Activated CD4-positive, alpha-beta memory T cell treated with anti-CD3 and anti-CD28 coated beads for 36 hours (primary cell): ENCODE results near the gene BRD3OS. TPM values are rescaled to one million over a fixed set of nuclear protein-coding genes. Genes with fewer than 3 reads are reported as not detected.

Experiments used
- CTCF ChIA-PET: fragments of 350-600 bp; sonication (Branson Sonifier 250); formaldehyde crosslinking; loops from one replicate; lab custom pipeline; 2021; ENCODE audit warnings: antibody characterized with exemption, inconsistent platforms; lab: Charles Lee
- POLR2A ChIA-PET: fragments of 350-600 bp; sonication (Branson Sonifier 250); formaldehyde crosslinking; loops from one replicate; lab custom pipeline; 2021; ENCODE audit warnings: antibody characterized with exemption; lab: Charles Lee
- DNase-seq: peaks from one replicate; pipeline ENCODE4 v3.0.0-alpha.2; 2020
- H3K27ac Mint-ChIP-seq: one replicate; pipeline ENCODE4 v1.8.0; 2021; ENCODE audit warnings: mixed read lengths
- H3K27me3 Mint-ChIP-seq: one replicate; pipeline ENCODE4 v1.8.0; 2021; ENCODE audit warnings: mixed read lengths
- H3K36me3 Mint-ChIP-seq: one replicate; pipeline ENCODE4 v1.8.0; 2021; ENCODE audit warnings: mixed read lengths
- H3K4me1 Mint-ChIP-seq: one replicate; pipeline ENCODE4 v1.8.0; 2021; ENCODE audit warnings: low read depth, mixed read lengths
- H3K4me3 Mint-ChIP-seq: one replicate; pipeline ENCODE4 v1.8.0; 2021; ENCODE audit warnings: mild to moderate bottlenecking, mixed read lengths
- H3K9me3 Mint-ChIP-seq: one replicate; pipeline ENCODE4 v1.8.0; 2021; ENCODE audit warnings: mixed read lengths
- intact Hi-C: fragments of 100-400 bp; cut with micrococcal nuclease; formaldehyde crosslinking; loops from one replicate; pipeline ENCODE4 v1.15.1; 2023
- total RNA-seq, 2 experiments: library from RNA; stranded (reverse); gene quantifications; one replicate each; pipeline ENCODE4 v1.2.3, GENCODE V29; 2021

The BRD3OS gene
- total RNA-seq, 2 experiments from 2014 or later = 12.6 to 13.2 TPM

DNA sequence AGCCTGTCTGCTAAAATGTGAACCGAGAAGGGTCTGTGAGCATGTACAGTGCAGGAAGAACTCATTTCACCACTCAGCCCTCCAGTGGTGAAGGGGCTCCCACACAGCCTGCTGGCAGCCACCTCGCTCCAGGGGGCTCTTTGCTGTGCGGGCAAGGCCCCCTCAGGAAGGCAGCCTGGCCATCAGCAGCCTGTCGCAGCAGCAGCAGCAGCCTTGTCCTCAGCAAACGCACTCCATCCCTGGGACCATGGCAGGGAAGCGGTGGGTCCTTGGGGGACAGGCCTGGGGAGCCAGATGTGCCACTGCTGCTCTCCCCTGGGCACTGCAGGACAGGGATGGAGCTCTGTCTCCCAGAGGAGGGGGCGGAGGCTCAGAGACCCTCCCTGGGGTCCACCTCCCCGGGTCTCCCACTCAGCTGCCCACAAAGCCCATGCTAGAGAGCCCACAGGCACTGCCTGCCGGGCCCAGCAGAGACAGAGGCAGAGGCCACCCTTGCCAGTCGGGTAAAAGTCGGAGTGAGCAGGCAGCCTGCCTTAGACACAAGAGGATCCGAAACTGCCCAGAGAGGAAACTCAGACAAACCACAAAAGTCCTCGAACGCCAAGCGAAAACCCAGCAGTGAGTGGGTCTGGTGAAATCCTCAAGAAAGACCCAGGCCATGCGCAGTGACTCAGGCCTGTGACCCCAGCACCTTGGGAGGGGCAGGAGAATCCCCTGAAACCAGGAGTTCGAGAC, 34.5 kb downstream of the BRD3OS start:
- H3K36me3 Mint-ChIP-seq = no peaks in the 10 kb centered on the region
- intact Hi-C loops = loop anchor here (10.0 kb wide), 2 partner anchors 335 to 915 kb away; no protein-coding TSS in a partner anchor
- peaks cover 50% of the 10 kb centered on the region for H3K4me1 Mint-ChIP-seq
- no peaks in the 10 kb centered on the region for H3K9me3 Mint-ChIP-seq
- no peak overlapping the region for H3K4me3 Mint-ChIP-seq
- H3K27ac Mint-ChIP-seq = no peak overlapping the region
- ChIA-PET POLR2A (no interaction called here), CTCF (no interaction called here)
- peak; percentile 21 for DNase-seq
- no peaks in the 10 kb centered on the region for H3K27me3 Mint-ChIP-seq

DNA sequence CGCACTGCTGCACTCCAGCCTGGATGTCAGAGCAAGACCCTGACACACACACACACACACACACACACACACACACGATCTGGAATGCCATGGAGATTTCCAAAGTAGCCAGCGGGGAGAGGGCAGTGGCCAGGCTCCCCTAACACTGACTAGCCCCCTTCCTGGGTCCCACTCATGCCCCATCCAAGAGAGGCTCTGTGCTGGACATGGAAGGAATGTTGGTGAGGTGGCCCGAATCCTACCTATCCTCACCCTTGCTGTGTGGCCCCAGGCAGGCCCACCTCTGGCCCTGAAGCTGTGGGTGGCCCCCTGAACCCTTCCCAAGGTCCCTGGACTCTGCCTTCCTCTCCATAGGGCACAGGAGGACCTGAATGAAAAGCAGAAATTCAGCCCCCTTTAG, 35.3 kb downstream of the BRD3OS start:
- no peak overlapping the region for H3K27ac Mint-ChIP-seq
- intact Hi-C loops = loop anchor here (10.0 kb wide), 2 partner anchors 334 to 916 kb away; no protein-coding TSS in a partner anchor
- H3K4me3 Mint-ChIP-seq = no peak overlapping the region
- POLR2A ChIA-PET = no interaction called here
- no peak for DNase-seq
- CTCF ChIA-PET = no interaction called here
- H3K36me3 Mint-ChIP-seq = no peaks in the 10 kb centered on the region
- no peaks in the 10 kb centered on the region for H3K9me3 Mint-ChIP-seq
- H3K4me1 Mint-ChIP-seq = peaks cover 53% of the 10 kb centered on the region
- no peaks in the 10 kb centered on the region for H3K27me3 Mint-ChIP-seq

DNA sequence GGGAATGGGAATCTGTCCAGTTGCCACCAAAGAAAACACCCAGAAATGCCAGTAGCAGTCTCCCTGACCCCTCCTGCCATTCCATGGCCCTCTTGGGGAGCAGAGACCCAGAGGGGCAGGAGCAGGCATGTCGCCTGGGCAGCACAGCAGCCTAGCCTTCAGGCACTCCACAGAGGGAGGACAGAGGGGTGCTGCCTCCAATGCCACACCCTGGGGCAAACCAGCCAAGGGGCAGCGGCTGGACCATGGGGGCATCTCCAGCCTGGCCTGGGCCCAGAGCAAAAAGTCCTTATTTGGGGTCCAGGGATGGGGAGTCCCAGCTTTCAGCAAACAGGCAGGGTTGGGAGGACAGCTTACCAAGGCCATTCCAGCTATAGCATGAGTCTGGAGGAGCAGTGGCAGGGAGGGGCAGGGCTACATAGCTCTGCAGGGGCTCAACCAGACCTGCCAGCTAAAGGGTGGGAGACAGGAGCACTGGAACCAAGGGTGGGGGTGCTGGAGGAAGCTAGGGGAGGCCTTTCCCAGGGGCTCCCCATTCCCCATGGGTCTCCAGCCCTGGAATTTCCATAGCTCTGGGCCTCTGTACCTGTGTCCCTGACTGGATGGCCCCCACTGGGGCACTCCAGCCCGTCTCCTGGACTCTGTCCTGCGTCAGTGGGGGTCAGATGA, 35.9 kb downstream of the BRD3OS start:
- H3K27me3 Mint-ChIP-seq = no peaks in the 10 kb centered on the region
- DNase-seq = no peak
- intact Hi-C loops = loop anchor here (10.0 kb wide), 2 partner anchors 334 to 916 kb away; no protein-coding TSS in a partner anchor
- H3K27ac Mint-ChIP-seq = no peak overlapping the region
- peaks cover 57% of the 10 kb centered on the region for H3K4me1 Mint-ChIP-seq
- no peak overlapping the region for H3K4me3 Mint-ChIP-seq
- H3K9me3 Mint-ChIP-seq = no peaks in the 10 kb centered on the region
- ChIA-PET CTCF (no interaction called here), POLR2A (interaction anchor here (0.6 kb wide), 1 partner anchor 33 kb away, joined by 3 read pairs; no protein-coding TSS in a partner anchor)
- H3K36me3 Mint-ChIP-seq = no peaks in the 10 kb centered on the region

DNA sequence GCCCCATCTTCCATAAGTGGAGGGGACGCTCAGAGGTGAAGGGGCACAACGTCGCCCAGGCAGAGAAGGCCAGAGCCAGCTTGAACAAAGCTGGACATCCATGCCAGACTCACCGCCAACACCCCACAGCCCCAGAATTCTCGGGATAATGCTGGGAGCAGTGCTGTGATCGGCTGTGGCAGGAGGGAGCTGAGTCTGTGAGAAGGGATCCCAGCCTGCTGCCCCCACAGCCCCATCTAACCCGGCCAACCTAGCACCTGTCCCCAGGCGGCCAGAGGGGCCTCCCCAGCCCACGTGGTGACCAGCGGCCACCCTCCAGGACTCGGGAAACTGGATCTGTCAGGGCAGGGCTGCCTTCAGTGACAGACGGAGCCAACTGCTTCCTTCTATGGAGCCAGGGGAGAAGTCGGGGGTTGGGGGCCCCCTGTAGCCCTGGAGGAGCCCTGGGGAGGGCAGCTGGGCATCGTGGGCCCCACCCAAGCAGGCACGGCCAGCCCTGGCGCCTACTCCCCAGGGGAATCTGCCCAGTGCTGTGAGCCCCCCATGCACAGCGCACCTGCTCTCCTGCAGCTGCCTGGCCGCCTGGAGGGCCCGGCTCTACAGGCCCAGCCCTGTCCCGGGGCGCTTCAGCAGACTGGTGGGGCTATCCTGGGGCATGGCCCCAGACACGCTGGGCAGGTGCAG, 36.5 kb downstream of the BRD3OS start:
- Mint-ChIP-seq H3K4me3 (no peak overlapping the region), H3K4me1 (peaks cover 57% of the 10 kb centered on the region), H3K27me3 (no peaks in the 10 kb centered on the region), H3K9me3 (no peaks in the 10 kb centered on the region), H3K27ac (no peak overlapping the region), H3K36me3 (no peaks in the 10 kb centered on the region)
- DNase-seq = no peak
- CTCF ChIA-PET = no interaction called here
- POLR2A ChIA-PET = no interaction called here
- intact Hi-C loops = loop anchor here (10.0 kb wide), 2 partner anchors 333 to 917 kb away; no protein-coding TSS in a partner anchor

- Mint-ChIP-seq H3K36me3 (no peaks in the 10 kb centered on the region), H3K27ac (no peak overlapping the region), H3K4me1 (peaks cover 52% of the 10 kb centered on the region), H3K27me3 (no peaks in the 10 kb centered on the region), H3K9me3 (no peaks in the 10 kb centered on the region), H3K4me3 (no peak overlapping the region)
- POLR2A ChIA-PET = no interaction called here
- no peak for DNase-seq
- CTCF ChIA-PET = no interaction called here
- intact Hi-C loops = loop anchor here (10.0 kb wide), 2 partner anchors 332 to 918 kb away; no protein-coding TSS in a partner anchor
Observed at GRCh38 chr9:134062461-134063087, 37.3 kb downstream of the BRD3OS start.

DNA sequence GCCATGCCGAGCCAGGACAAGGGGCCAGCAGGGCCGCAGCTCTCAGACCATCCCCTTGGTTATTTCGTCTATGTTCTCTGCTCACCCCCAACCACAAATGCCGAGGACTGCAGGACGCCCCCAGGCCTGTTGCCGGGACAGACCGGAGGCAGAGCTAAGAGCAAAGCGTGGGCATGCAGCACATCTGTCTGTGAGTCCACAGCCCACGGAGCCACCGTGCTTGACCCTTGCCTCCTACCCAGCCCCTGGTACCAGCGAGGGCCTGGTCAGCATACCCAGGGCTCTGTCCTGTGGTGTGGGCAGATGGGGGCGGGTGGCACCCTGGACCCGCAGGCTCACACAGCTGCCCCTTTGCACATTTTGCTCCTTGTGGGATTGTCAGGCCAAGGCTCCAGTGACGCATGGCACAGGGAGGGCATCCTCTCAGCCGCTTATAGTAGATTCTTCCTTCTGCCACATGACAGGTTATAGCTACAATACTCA, 37.8 kb downstream of the BRD3OS start:
- DNase-seq = no peak
- Mint-ChIP-seq H3K4me3 (no peak overlapping the region), H3K27me3 (no peaks in the 10 kb centered on the region), H3K9me3 (no peaks in the 10 kb centered on the region), H3K4me1 (peaks cover 52% of the 10 kb centered on the region), H3K27ac (no peak overlapping the region), H3K36me3 (no peaks in the 10 kb centered on the region)
- intact Hi-C loops = loop anchor here (10.0 kb wide), 2 partner anchors 332 to 918 kb away; no protein-coding TSS in a partner anchor
- ChIA-PET POLR2A (no interaction called here), CTCF (no interaction called here)

- CTCF ChIA-PET = no interaction called here
- H3K4me3 Mint-ChIP-seq = no peak overlapping the region
Observed at GRCh38 chr9:134063571-134064450, 38.5 kb downstream of the BRD3OS start.

DNA sequence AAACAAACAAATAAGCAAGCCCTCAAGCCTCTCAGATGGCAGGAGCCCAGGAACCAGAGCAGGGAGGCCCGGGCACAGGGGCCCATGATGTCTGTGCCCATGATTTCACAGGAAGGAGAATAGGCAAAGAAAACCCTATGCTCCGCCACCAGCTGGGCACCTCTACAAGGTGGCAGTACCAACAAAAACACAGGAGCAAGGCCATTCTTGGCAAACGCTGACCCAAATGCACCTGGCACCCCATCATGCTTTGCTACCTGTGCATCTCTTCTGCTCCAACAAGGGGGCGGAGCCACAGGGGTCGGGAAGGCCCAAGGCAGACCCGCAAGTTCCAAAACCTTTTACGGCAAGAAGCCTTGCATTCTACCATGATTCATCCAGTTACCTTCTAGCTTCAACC, 39.4 kb downstream of the BRD3OS start:
- H3K36me3 Mint-ChIP-seq = no peaks in the 10 kb centered on the region
- peaks cover 44% of the 10 kb centered on the region for H3K4me1 Mint-ChIP-seq
- CTCF ChIA-PET = no interaction called here
- no peak overlapping the region for H3K4me3 Mint-ChIP-seq
- peaks cover 3% of the 10 kb centered on the region for H3K27me3 Mint-ChIP-seq
- H3K27ac Mint-ChIP-seq = no peak overlapping the region
- no peak for DNase-seq
- intact Hi-C loops = loop anchor here (5.0 to 10.0 kb wide), 5 partner anchors 72 to 1843 kb away; partner anchors contain the start of genes CAMSAP1 and VAV2
- H3K9me3 Mint-ChIP-seq = no peaks in the 10 kb centered on the region
- POLR2A ChIA-PET = interaction anchor here (0.6 to 1.0 kb wide), 2 partner anchors 9 to 1121 kb away, joined by 3 read pairs; no protein-coding TSS in a partner anchor

More at GRCh38 chr9:134063571-134064450, 38.5 kb downstream of the BRD3OS start:
- H3K36me3 Mint-ChIP-seq = no peaks in the 10 kb centered on the region
- no peak for DNase-seq
- H3K27ac Mint-ChIP-seq = no peak overlapping the region
- peaks cover 48% of the 10 kb centered on the region for H3K4me1 Mint-ChIP-seq
- H3K27me3 Mint-ChIP-seq = no peaks in the 10 kb centered on the region
- no peaks in the 10 kb centered on the region for H3K9me3 Mint-ChIP-seq
- intact Hi-C loops = loop anchor here (10.0 kb wide), 2 partner anchors 331 to 919 kb away; no protein-coding TSS in a partner anchor
- POLR2A ChIA-PET = interaction anchor here (0.6 kb wide), 1 partner anchor 1120 kb away, joined by 3 read pairs; no protein-coding TSS in a partner anchor

DNA sequence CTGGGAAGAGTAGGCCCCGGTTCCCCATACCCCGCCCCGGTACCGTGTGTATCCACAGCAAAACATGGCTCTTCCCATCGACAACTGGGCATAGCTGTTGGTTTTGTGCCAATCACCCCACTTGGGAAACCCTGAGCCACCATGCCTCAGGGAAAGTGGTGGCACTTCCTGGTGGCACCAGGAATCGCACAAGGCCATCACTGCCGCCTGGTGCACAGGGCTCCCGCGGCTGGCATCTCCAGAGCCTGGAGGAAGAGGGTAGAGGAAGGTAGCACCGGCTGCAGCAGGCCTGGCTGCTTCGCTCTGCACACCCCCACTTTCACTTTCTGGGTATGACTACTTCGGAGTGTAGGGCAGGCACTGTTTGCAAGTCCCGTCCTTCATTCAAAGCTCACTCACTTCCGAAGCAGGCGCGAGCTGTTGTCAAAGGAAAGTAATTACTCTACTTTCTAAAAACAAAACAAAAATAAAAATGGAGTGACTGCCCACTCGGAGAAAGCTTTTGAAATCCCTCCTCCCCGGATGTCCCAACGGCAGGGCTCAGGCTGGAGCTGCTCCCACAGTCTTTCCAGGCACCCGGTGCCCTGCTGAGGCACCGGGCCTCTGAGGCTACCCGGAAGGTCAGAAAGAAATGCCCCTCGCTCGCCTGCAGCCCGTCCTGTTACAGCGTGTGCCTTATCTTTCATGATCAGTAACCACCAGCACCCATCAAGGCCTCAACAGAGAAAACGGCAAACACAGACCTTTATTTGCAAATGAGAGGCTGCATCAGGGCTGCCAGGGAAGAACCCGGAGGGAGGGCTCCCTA, 40.5 kb downstream of the BRD3OS start:
- H3K36me3 Mint-ChIP-seq = no peaks in the 10 kb centered on the region
- intact Hi-C loops = loop anchor here (5.0 to 10.0 kb wide), 5 partner anchors 74 to 1841 kb away; partner anchors contain the start of genes CAMSAP1 and VAV2
- H3K27ac Mint-ChIP-seq = peak overlapping the region; percentile 94
- no peaks in the 10 kb centered on the region for H3K9me3 Mint-ChIP-seq
- ChIA-PET CTCF (interaction anchor here (0.8 to 1.4 kb wide), 6 partner anchors 8 to 99 kb away, joined by 3 to 6 read pairs (median 3); partner anchors contain the start of genes BRD3OS, RNU6ATAC and WDR5), POLR2A (interaction anchor here (1.2 to 2.3 kb wide), 5 partner anchors 15 to 98 kb away, joined by 3 to 13 read pairs (median 4); partner anchors contain the start of genes BRD3OS, RNU6ATAC and WDR5)
- H3K27me3 Mint-ChIP-seq = peaks cover 10% of the 10 kb centered on the region
- DNase-seq = peak; percentile 84
- peak overlapping the region; percentile 87 for H3K4me3 Mint-ChIP-seq
- peaks cover 33% of the 10 kb centered on the region for H3K4me1 Mint-ChIP-seq

GRCh38 chr9:134066526-134066912, 41.2 kb downstream of the BRD3OS start:
- H3K9me3 Mint-ChIP-seq = no peaks in the 10 kb centered on the region
- intact Hi-C loops = loop anchor here (5.0 to 10.0 kb wide), 5 partner anchors 74 to 1841 kb away; partner anchors contain the start of genes CAMSAP1 and VAV2
- peak overlapping the region; percentile 87 for H3K4me3 Mint-ChIP-seq
- peaks cover 28% of the 10 kb centered on the region for H3K4me1 Mint-ChIP-seq
- DNase-seq = peak; percentile 27
- CTCF ChIA-PET = interaction anchor here (0.9 to 1.4 kb wide), 4 partner anchors 8 to 98 kb away, joined by 3 to 6 read pairs (median 3); partner anchors contain the start of genes BRD3OS, RNU6ATAC and WDR5
- peaks cover 13% of the 10 kb centered on the region for H3K27me3 Mint-ChIP-seq
- peak overlapping the region; percentile 94 for H3K27ac Mint-ChIP-seq
- POLR2A ChIA-PET = interaction anchor here (1.2 to 2.3 kb wide), 3 partner anchors 41 to 69 kb away, joined by 4 to 13 read pairs (median 8); partner anchors contain the start of genes BRD3OS and WDR5
- H3K36me3 Mint-ChIP-seq = no peaks in the 10 kb centered on the region
